SH-SY5Y (cell line): ENCODE measurements around the gene TOM1L2.

Source experiments
- GATA2 ChIP-seq: IDR thresholded peaks from 2 replicates; pipeline ENCODE4 v1.6.1; 2011; ENCODE audit warnings: mild to moderate bottlenecking, low read depth, low read length
- GATA3 ChIP-seq: IDR thresholded peaks from 2 replicates; pipeline ENCODE4 v1.6.1; 2011; ENCODE audit warnings: low read depth, mild to moderate bottlenecking, low read length, moderate library complexity

GRCh38 chr17:17846003-17846402, 126.2 kb downstream of the TOM1L2 start:
- TF ChIP-seq GATA2 (no peak), GATA3 (no peak)
